Panc1 (cell line): ENCODE results near the gene IRF7. TPM values are rescaled to one million over a fixed set of nuclear protein-coding genes. Genes with fewer than 3 reads are reported as not detected.

Experiments
- ATAC-seq: fragments of 200-7000 bp; cut with Tn5 transposase; 2 replicates; pipeline ENCODE4 v1.9.1; 2020; ENCODE audit warnings: mild to moderate bottlenecking, moderate library complexity
- Bru-seq: library from RNA; stranded (reverse); fragments of 400-500 nt; gene quantifications from one replicate; lab custom pipeline; 2021; lab: Mats Ljungman, UMichigan
- BruChase-seq, 2 experiments: library from RNA; stranded (reverse); fragments of 400-500 nt; gene quantifications; one replicate each; lab custom pipeline; 2021; lab: Mats Ljungman, UMichigan
- BruUV-seq: library from RNA; stranded (reverse); fragments of 400-500 nt; replicated peaks from 2 replicates; lab custom pipeline; 2021; lab: Mats Ljungman, UMichigan
- CTCF ChIA-PET: fragments of 300-600 bp; sonication (Branson Sonifier 250); formaldehyde crosslinking; loops from one replicate; lab custom pipeline; 2022; ENCODE audit warnings: antibody characterized with exemption; lab: Charles Lee
- POLR2A ChIA-PET: fragments of 300-600 bp; sonication (Branson Sonifier 250); formaldehyde crosslinking; loops from one replicate; lab custom pipeline; 2022; ENCODE audit warnings: antibody characterized with exemption; lab: Charles Lee
- DNase-seq: peaks from one replicate; pipeline ENCODE4 v3.0.0-alpha.2; 2010; ENCODE audit warnings: low read depth, low spot score
- H3K27ac ChIP-seq: 2 replicates; pipeline ENCODE4 v1.5.1; 2011; ENCODE audit warnings: mild to moderate bottlenecking, low read length, inconsistent platforms
- H3K27me3 ChIP-seq: fragments of 200-500 bp; sonication (Bioruptor generic); 2 replicates; pipeline ENCODE4 v1.6.0; 2014; ENCODE audit warnings: low read length, inconsistent platforms; ENCODE audit not compliant: control insufficient read depth, insufficient read depth
- H3K36me3 ChIP-seq: fragments of 200-500 bp; sonication (Bioruptor generic); 2 replicates; pipeline ENCODE4 v1.5.1; 2014; ENCODE audit warnings: inconsistent platforms, mild to moderate bottlenecking, low read length, moderate library complexity; ENCODE audit not compliant: control insufficient read depth, insufficient read depth
- H3K4me1 ChIP-seq: 2 replicates; pipeline ENCODE4 v1.5.1; 2011; ENCODE audit warnings: inconsistent platforms, mild to moderate bottlenecking, low read length, moderate library complexity; ENCODE audit not compliant: control insufficient read depth, insufficient read depth
- H3K4me3 ChIP-seq, 2 experiments: 2 replicates each; pipeline ENCODE4 v1.5.1; 2011 to 2012; ENCODE audit warnings: low read depth in 2 of 2, low read length in 2 of 2, mild to moderate bottlenecking in 2 of 2, inconsistent platforms in 1 of 2, moderate library complexity in 1 of 2
- H3K9me3 ChIP-seq: fragments of 200-500 bp; sonication (Bioruptor generic); 2 replicates; pipeline ENCODE4 v1.5.1; 2014; ENCODE audit warnings: low read depth, mild to moderate bottlenecking, inconsistent platforms, low read length, moderate library complexity; ENCODE audit not compliant: control insufficient read depth, insufficient read depth
- POLR2AphosphoS5 ChIP-seq: IDR thresholded peaks from 2 replicates; pipeline ENCODE4 v1.6.1; 2012; ENCODE audit warnings: mild to moderate bottlenecking, low read depth, low read length, moderate library complexity
- REST ChIP-seq, 2 experiments: IDR thresholded peaks; 2 replicates each; pipeline ENCODE4 v1.6.1; 2011 to 2012; ENCODE audit warnings: low read depth in 2 of 2, control low read depth in 1 of 2, low read length in 1 of 2, mild to moderate bottlenecking in 1 of 2, moderate library complexity in 1 of 2; ENCODE audit not compliant: insufficient read depth in 1 of 2
- SIN3A ChIP-seq: IDR thresholded peaks from 2 replicates; pipeline ENCODE4 v1.6.1; 2012; ENCODE audit warnings: low read depth, mild to moderate bottlenecking, low read length, moderate library complexity, borderline replicate concordance; ENCODE audit not compliant: insufficient read depth
- TCF7L2 ChIP-seq: IDR thresholded peaks from 2 replicates; pipeline ENCODE4 v1.6.1; 2011; ENCODE audit warnings: mild to moderate bottlenecking, low read depth, low read length, inconsistent platforms
- in situ Hi-C: cut with HindIII; loops from 2 replicates; pipeline ENCODE4 v1.10.0; 2016; ENCODE audit warnings: low sequenced_read_pairs, low pct_unique_long_range_greater_than_20kb
- intact Hi-C: fragments of 100-400 bp; cut with micrococcal nuclease; formaldehyde crosslinking; loops from one replicate; pipeline ENCODE4 v1.10.0; 2022; ENCODE audit not compliant: unreplicated experiment
- long read RNA-seq: library from polyadenylated mRNA; unstranded; transcript quantifications from one replicate; pipeline ENCODE4 v2.0.0, GENCODE V29; 2021; ENCODE audit not compliant: unreplicated experiment
- polyA plus RNA-seq: library from polyadenylated mRNA; unstranded; fragments of >200 nt; gene quantifications from one replicate; pipeline ENCODE4 v1.2.1, GENCODE V29; 2012; ENCODE audit warnings: missing spikeins; ENCODE audit not compliant: insufficient read length
- total RNA-seq: library from RNA; stranded (reverse); gene quantifications from one replicate; pipeline ENCODE4 v1.2.1, GENCODE V29; 2021; ENCODE audit not compliant: unreplicated experiment
- TF ChIP-seq, protein P1 (sequence below): fragments of 450-650 bp; IDR thresholded peaks from 2 replicates; pipeline ENCODE4 v1.5.1; 2017; ENCODE audit warnings: mild to moderate bottlenecking

The IRF7 gene
- total RNA-seq (23.9 TPM), Bru-seq, nascent RNA (percentile 41 among the genes with signal in this experiment), BruChase-seq, experiment 1, labeled RNA remaining after a 2-hour chase (percentile 54 among the genes with signal in this experiment), BruChase-seq, experiment 2, labeled RNA remaining after a 6-hour chase (percentile 60 among the genes with signal in this experiment)
- polyA plus RNA-seq: 24.1 TPM
- long read RNA-seq, transcript IRF7-201 (10 exons, 1,992 nt): major isoform, 6 of 65 reads
- long read RNA-seq, transcript IRF7-202 (10 exons, 1,807 nt): minor isoform, 5 of 65 reads
- long read RNA-seq, partial matches to known transcripts: 9 of 65 reads
- long read RNA-seq, other reads (novel, unspliced or antisense): 40 of 65 reads

DNA sequence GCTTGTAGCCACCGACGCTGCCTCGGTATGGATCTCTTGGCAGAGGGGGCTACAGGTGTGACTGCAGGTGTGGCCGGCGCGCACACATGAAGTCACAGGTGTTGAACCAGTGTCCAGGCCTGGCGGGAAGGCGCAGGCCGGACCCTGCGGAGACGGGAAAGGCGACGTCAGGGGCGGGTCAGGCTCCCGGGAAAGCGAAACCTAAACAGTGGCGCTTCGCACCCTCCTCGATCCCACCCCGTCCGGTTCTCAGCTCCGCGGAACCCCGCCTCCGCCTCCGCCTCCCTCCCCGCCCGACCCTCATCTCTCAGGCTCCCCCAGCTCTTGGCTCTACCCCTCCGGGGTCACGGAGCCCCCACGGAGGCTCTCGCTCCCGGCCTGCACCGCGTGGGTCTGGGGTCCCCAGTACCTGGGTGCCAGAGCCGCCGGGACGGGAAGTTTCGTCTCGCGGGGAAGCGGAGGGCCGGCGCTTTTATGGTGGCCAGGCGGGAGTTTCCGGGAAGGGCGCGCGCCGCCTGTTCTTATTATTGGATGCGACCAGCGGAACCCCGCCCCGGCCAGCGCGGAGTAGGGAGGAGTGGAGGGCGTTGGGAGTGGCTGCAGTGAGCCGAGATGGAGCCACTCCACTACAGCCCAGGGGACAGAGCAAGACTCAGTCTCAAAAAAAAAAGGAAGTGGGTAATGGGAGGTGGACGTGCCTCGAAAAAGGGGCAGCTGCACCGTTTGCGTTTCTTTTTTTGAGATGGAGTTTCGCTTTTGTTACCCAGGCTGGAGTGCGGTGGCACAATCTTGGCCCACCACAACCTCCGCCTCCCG lies at the start of gene IRF7:
IRF7 (minus strand) TSS at position 447 of the 816 bp plus-strand sequence. CDS start 586 bp downstream, outside the sequence.
- in situ Hi-C loops (no loop called here), intact Hi-C loops (no loop called here)
- Histone ChIP-seq H3K4me3 (peak within 1 kb of the TSS; percentile 63 to 64), H3K27me3 (no peaks in the 10 kb centered on the region), H3K4me1 (peaks cover 45% of the 10 kb centered on the region), H3K9me3 (no peaks in the 10 kb centered on the region), H3K27ac (peak within 1 kb of the TSS; percentile 80), H3K36me3 (peaks cover 14% of the 10 kb centered on the region)
- ATAC-seq: peak; percentile 79
- no peak for DNase-seq
- CTCF ChIA-PET: no interaction called here
- TF ChIP-seq POLR2AphosphoS5: peak; percentile 96
- TF ChIP-seq, protein P1, sequence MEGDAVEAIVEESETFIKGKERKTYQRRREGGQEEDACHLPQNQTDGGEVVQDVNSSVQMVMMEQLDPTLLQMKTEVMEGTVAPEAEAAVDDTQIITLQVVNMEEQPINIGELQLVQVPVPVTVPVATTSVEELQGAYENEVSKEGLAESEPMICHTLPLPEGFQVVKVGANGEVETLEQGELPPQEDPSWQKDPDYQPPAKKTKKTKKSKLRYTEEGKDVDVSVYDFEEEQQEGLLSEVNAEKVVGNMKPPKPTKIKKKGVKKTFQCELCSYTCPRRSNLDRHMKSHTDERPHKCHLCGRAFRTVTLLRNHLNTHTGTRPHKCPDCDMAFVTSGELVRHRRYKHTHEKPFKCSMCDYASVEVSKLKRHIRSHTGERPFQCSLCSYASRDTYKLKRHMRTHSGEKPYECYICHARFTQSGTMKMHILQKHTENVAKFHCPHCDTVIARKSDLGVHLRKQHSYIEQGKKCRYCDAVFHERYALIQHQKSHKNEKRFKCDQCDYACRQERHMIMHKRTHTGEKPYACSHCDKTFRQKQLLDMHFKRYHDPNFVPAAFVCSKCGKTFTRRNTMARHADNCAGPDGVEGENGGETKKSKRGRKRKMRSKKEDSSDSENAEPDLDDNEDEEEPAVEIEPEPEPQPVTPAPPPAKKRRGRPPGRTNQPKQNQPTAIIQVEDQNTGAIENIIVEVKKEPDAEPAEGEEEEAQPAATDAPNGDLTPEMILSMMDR: no peak
- TF ChIP-seq REST (IDR thresholded peaks at IDR 0.05; ENCODE audit: insufficient read depth in 1 of 2, low read depth in 2 of 2, low read length in 1 of 2): no peak
- TF ChIP-seq SIN3A: peak; percentile 69; the same call in 1 of the 2 replicates
- peak; percentile 75 for TF ChIP-seq TCF7L2
- BruUV-seq: no TSS peak
- POLR2A ChIA-PET: interaction anchor here (1.1 kb wide), 1 partner anchor 80 kb away, joined by 4 read pairs; the partner anchor contains the start of gene TMEM80

DNA sequence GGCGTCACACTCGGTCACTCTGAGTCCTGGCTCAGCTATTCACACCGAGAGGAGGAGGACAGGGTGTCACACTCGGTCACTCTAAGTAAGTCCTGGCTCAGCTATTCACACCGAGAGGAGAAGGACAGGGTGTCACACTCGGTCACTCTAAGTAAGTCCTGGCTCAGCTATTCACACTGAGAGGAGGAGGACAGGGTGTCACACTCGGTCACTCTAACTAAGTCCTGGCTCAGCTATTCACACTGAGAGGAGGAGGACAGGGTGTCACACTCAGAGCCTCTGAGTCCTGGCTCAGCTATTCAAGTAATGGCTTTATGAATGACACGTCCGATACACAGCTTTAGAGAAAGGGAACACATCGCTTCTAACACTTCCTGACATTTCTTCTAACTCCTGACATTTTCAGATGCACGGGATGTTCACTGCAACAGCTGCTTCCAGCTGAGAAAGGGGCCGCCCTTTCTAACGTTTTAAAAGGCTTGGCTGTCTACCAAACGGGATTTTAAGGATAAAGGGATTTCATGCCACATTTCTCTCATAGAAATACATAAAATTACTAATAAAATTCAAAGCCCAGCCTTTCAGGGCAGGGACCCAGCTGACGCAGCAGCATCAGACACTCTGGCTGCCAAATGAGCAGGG lies 49.4 kb upstream of the IRF7 start:
- Histone ChIP-seq H3K9me3 (no peaks in the 10 kb centered on the region), H3K36me3 (no peaks in the 10 kb centered on the region; the same call in 1 of the 2 replicates), H3K27me3 (no peaks in the 10 kb centered on the region), H3K4me3 (no peak overlapping the region), H3K4me1 (no peaks in the 10 kb centered on the region), H3K27ac (no peak overlapping the region)
- ATAC-seq (no peak), DNase-seq (no peak)
- ChIA-PET POLR2A (no interaction called here), CTCF (interaction anchor here (0.7 kb wide), 2 partner anchors 16 to 19 kb away, joined by 3 to 4 read pairs; no protein-coding TSS in a partner anchor)
- BruUV-seq: no TSS peak
- no peak for TF ChIP-seq POLR2AphosphoS5
- TF ChIP-seq REST (IDR thresholded peaks at IDR 0.05; ENCODE audit: insufficient read depth in 1 of 2, low read depth in 2 of 2, low read length in 1 of 2): no peak
- TF ChIP-seq, protein P1: no peak
- TF ChIP-seq TCF7L2: no peak
- no peak for TF ChIP-seq SIN3A
- intact Hi-C loops: no loop called here
- in situ Hi-C loops: no loop called here
